C4-2B (cell line): Measurements from ENCODE around the gene CTNNA1.

Source experiments
- ZFX ChIP-seq: fragments of 450-650 bp; IDR thresholded peaks from 2 replicates; pipeline ENCODE4 v1.6.1; 2017
- TF ChIP-seq, protein P1 (sequence below): fragments of 450-650 bp; conservative IDR thresholded peaks from 2 replicates; pipeline ENCODE4 v1.5.1; 2017; ENCODE audit warnings: mild to moderate bottlenecking

DNA sequence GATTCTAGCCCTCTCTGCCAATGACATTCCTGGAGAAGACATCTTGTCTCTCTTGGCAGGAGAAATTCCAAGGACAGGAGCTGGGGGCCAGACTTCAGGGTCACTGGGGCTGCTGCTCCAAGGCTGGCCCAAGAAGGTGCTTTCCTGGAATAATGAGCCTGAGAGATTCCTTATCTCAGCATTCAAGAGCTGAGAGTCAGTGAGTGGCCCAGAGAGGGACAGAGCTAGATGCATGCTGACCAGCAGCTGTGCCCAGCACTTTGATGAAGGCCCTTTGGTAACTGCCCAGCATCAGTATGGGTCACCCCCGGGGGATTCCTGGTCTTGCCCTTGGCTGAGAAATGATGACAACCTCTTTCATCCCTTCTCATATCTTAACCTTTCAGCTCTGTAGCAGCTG lies 47.7 kb upstream of the CTNNA1 start:
- TF ChIP-seq, protein P1, sequence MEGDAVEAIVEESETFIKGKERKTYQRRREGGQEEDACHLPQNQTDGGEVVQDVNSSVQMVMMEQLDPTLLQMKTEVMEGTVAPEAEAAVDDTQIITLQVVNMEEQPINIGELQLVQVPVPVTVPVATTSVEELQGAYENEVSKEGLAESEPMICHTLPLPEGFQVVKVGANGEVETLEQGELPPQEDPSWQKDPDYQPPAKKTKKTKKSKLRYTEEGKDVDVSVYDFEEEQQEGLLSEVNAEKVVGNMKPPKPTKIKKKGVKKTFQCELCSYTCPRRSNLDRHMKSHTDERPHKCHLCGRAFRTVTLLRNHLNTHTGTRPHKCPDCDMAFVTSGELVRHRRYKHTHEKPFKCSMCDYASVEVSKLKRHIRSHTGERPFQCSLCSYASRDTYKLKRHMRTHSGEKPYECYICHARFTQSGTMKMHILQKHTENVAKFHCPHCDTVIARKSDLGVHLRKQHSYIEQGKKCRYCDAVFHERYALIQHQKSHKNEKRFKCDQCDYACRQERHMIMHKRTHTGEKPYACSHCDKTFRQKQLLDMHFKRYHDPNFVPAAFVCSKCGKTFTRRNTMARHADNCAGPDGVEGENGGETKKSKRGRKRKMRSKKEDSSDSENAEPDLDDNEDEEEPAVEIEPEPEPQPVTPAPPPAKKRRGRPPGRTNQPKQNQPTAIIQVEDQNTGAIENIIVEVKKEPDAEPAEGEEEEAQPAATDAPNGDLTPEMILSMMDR, result no peak
- no peak for TF ChIP-seq ZFX
